Stimulated activated CD8-positive, alpha-beta memory T cell treated with anti-CD3 and anti-CD28 coated beads, Interleukin-7, amount 100 ng/mL, for 1 hour (primary cell): ENCODE data around the gene STAG3.
A peak's percentile ranks its signal among the peaks of the same experiment; 100 is the strongest.
"Not testable (repeated sequence)": the region's sequence is repeated elsewhere in the genome, so short reads cannot be mapped to it uniquely, and the experiment has no call there.

Experiments
- DNase-seq, 2 donors: peaks; one replicate each; pipeline ENCODE4 v3.0.0-alpha.2; 2020; ENCODE audit warnings: low read depth in 2 of 2

STAG3 gene, protein sequence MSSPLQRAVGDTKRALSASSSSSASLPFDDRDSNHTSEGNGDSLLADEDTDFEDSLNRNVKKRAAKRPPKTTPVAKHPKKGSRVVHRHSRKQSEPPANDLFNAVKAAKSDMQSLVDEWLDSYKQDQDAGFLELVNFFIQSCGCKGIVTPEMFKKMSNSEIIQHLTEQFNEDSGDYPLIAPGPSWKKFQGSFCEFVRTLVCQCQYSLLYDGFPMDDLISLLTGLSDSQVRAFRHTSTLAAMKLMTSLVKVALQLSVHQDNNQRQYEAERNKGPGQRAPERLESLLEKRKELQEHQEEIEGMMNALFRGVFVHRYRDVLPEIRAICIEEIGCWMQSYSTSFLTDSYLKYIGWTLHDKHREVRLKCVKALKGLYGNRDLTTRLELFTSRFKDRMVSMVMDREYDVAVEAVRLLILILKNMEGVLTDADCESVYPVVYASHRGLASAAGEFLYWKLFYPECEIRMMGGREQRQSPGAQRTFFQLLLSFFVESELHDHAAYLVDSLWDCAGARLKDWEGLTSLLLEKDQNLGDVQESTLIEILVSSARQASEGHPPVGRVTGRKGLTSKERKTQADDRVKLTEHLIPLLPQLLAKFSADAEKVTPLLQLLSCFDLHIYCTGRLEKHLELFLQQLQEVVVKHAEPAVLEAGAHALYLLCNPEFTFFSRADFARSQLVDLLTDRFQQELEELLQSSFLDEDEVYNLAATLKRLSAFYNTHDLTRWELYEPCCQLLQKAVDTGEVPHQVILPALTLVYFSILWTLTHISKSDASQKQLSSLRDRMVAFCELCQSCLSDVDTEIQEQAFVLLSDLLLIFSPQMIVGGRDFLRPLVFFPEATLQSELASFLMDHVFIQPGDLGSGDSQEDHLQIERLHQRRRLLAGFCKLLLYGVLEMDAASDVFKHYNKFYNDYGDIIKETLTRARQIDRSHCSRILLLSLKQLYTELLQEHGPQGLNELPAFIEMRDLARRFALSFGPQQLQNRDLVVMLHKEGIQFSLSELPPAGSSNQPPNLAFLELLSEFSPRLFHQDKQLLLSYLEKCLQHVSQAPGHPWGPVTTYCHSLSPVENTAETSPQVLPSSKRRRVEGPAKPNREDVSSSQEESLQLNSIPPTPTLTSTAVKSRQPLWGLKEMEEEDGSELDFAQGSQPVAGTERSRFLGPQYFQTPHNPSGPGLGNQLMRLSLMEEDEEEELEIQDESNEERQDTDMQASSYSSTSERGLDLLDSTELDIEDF

GRCh38 chr7:100177045-100178001 is at the start of gene STAG3, which contains the start of gene GPC2:
Gene STAG3 (plus strand): TSS chr7:100177918. CDS start chr7:100180557, 2,639 bp downstream.
Gene GPC2 (minus strand): TSS chr7:100177381. CDS start chr7:100177199, 182 bp downstream.
- DNase-seq, result peak; percentile 90 to 91

DNA sequence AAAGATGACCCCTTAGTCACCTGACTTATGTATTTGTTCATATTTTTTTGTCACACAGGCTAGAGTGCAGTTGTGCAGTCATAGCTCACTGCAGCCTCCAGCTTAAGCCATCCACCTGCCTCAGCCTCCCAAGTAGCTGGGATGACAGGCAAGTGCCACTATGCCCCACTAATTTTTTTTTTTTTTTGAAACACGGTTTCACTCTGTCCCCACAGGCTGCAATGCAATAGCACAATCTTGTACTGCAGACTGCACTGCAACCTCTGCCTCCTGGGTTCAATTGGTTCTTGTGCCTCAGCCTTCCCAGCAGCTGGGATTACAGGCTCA is 49.1 kb upstream of the STAG3 start:
- no peak for DNase-seq

GRCh38 chr7:100130220-100130607 is 47.5 kb upstream of the STAG3 start:
- DNase-seq, result not testable (repeated sequence)

DNA sequence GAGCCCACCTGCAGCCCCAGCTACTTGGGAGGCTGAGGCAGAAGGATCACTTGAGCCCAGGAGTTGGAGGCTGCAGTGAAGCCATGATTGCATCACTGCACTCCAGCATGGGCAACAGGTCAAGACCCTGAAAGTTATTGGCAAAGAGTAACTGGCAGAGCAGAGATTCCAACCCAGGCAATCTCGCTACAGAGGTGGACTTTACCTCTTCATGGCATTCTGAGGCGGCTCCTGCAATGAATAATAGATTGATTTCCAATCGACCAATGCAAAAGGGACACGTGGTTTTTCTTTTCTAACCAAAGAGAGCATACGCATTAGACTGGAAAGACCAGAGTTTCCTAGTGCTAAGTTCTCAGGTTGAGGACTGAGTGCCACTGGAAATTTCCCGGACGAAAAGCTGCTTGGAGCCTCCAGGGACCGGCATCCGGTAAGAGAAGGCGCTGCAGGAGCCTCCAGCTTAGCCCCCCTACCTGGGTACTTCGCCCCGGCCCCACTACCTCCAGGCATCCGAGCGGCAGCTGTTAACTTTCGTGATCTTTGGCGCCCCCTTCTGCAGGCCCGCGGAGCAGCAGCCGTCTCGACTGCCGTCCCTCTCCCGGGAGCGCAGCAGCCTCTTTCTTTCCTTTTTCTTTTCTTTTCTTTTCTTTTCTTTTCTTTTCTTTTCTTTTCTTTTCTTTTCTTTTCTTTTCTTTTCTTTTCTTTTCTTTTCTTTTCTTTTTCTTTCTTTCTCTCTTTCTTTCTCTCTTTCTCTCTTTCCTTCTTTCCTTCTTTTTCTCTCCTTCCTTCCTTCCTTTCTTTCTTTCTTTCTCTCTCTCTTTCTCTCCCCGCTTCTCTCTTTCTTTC is 46.9 kb upstream of the STAG3 start:
- peak; percentile 77 for DNase-seq

DNA sequence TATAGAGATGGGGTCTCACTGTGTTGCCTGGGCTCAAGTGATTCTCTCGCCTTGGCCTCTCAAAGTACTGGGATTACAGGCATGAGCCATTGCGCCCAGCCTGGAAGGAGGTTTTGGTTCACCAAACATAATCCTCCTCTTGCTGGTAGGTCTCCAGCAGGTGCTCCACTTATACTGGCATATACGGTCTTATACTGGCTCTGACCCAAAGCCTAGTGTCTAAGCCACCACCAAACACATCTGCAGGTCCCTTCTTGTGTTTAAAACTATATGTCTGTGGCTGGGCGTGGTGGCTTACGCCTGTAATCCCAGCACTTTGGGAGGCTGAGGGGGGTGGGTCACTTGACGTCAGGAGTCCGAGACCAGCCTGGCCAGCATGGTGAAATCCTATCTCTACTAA is 45.6 kb upstream of the STAG3 start:
- DNase-seq, result no peak

DNA sequence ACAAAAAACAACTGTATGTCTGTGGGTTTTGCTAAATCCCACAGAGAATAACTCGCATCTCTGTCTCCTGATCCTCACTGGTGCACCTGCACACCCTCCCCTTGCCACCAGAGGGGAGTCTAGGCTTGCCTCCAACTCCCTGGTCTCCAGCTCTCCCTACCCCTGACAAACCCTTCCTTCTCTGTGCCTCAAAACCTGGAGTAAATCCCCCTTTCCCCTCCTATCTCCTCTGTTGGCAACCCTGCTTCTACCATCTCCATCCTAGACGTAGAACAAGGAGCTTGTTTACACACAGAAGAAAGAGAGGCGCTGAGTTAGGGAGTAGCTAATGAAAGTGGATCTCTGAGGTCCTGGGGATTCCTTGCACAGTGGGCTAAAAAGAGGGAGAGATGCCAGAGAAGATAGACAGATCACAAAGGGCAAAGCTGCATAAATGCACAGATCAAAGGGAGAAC is 45.0 kb upstream of the STAG3 start:
- peak in 1 of 2 donors; percentile 24 for DNase-seq

DNA sequence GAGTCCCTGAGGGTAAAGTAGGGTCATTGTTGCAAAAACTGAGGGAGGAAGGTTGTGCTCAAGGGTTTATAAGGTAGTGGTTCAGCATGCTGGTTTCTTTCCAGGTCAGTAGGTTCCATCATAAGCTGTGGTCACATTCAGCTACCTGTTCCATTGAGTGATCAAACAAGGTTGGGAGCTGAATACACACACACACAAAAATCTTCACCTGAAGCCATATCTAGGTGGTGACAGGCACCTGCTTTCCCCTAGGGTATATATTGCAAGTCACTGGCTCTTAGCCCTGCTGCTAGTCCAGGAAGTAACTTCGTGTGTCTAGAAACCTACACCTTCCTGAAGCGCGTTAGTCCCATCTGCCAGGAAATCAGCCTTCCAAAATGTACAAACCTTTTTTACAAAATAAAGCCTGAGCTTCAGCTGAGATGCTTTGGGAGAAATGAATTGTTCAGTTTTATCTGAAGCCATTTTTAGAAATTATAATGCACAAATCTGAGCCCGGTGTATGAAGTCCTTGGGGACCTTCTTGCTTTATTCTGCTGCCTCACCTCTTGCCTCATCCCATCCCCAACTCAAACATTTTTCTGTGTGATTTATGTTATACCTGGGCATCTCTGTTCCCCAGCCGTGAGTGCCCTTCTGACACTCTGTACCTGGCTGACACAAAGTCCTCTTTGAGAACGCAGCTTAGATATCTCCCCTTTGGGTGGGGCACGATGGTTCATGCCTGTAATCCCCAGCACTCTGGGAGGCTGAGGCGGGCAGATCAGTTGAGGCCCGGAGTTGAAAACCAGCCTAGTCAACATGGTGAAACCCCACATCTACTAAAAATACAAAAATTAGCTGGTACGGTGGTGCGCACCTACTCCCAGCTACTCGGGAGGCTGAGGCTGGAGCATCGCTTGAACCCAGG is 39.6 kb upstream of the STAG3 start:
- DNase-seq, result no peak

- no peak for DNase-seq
Observed at GRCh38 chr7:100141555-100141949, 36.2 kb upstream of the STAG3 start.

GRCh38 chr7:100142461-100142860 is 35.3 kb upstream of the STAG3 start:
- no peak for DNase-seq

- not testable (repeated sequence) for DNase-seq
Observed at GRCh38 chr7:100146350-100146749, 31.4 kb upstream of the STAG3 start.

GRCh38 chr7:100147278-100147677 is 30.4 kb upstream of the STAG3 start:
- no peak for DNase-seq

DNA sequence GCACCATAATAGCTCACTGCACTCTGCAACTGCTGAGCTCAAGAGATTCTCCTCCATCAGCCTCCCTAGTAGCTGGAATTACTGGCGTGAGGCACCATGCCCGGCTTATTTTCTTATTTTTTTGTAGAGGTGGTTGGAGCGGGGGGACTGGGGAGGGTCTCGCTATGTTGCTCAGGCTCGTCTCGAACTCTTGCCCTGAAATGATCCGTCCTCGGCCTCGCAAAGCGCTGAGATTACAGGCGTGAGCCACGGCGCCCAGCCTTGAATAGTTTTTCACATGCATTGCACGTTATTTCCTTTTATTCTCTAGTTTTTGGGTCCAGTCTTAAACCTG is 29.5 kb upstream of the STAG3 start:
- DNase-seq, result no peak

- peak; percentile 91 to 92 for DNase-seq
Observed at GRCh38 chr7:100148559-100149328, 29.0 kb upstream of the STAG3 start, which contains the start of gene LAMTOR4. Gene LAMTOR4 (plus strand): TSS chr7:100148918. CDS start chr7:100148973, 55 bp downstream.

DNA sequence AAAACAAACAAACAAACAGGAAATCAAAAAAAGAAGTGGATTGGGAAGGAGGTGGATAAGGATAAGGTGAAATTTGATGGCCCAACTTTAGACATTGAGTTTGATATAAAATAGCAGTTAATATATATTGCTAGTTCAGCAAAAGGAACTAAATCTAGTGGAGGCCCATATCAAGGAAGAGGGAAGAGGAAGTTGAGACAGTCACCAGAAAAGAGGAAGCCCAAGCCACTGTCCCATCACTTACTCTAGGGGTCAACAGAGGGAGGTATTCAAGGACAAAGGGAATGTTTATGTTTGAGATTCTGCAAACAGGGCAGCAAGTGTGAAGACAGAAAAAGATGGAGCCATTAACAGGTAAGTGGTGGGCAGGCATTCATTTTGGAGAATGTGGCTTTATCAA is 25.3 kb upstream of the STAG3 start:
- no peak for DNase-seq

DNA sequence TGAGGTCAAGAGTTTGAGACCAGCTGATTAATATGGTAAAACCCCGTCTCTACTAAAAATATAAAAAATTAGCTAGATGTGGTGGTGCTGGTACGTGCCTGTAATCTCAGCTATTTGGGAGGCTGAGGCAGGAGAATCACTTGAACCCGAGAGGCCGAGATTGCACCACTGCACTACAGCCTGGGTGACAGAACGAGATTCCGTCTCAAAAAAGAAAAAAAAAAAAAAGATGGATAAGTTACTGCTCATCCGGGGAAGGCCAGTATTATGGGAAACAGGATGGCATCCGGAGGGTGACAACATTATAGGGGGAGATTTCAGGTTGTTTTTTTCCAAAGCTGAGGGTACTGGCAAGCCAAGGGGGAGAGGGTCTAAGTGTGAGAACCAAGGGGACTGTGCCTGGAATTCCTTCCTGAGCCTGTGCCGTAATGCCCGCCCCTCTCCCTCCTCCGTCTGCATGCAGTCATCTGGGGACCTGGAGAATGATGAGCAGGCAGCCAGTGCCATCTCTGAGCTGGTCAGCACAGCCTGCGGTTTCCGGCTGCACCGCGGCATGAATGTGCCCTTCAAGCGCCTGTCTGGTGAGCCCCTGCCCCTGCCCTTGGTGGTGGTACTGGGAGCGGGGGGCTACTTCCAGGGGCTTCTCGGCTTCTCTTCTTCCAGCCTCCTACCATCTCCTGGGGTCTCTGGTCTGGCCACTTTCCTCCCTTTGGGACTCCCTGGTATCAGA is 24.6 kb upstream of the STAG3 start:
- no peak for DNase-seq

GRCh38 chr7:100153708-100154535 is 23.8 kb upstream of the STAG3 start:
- DNase-seq, result no peak
